ENCODE data around the gene GYS2.
A peak's percentile ranks its signal among the peaks of the same experiment; 100 is the strongest.

GYS2 gene

DNA sequence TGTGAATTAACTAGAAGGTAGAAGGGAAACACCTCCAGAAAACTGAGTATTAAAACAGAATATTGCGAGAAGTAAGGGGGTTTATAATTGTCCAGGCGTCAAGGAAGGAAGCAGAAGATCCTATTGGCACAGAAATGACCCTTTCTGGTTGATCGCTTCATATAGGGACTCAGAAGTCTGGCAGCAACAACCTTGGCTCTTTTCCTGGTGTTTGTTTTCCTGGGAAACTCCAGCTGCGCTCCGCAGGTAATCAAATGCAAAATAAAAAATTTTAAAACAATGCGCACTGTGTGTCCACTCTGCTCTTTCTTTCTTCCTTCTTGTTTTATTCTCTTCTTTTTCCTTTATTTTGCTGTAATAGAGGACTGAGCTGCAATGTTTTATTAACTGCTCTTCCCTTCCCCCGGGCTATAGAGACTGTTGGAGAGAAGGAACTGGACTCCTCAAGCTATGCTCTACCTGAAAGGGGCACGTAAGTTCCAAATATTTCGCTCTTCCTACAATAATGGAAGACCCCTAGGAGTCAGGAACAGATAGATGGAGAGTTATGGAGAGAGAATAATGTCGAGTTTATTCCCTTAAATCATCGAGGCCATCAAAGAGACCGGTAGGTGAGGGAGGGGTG, 77.8 kb downstream of the GYS2 start:
- no peak for DNase-seq (ENCODE audit: extremely low spot score)
- POLR2A ChIA-PET = interaction anchor here (1.5 to 5.9 kb wide), 4 partner anchors 21 to 130 kb away, joined by 3 to 28 read pairs (median 9); partner anchors contain the start of genes GOLT1B, LDHB, PYROXD1 and RECQL
- CTCF ChIA-PET = interaction anchor here (0.6 to 1.1 kb wide), 2 partner anchors 10 to 137 kb away, joined by 3 to 4 read pairs; no protein-coding TSS in a partner anchor
- TF ChIP-seq NFRKB (IDR thresholded peaks at IDR 0.05) (no peak), HDGF (IDR thresholded peaks at IDR 0.05; ENCODE audit: borderline replicate concordance) (no peak), ARNT (IDR thresholded peaks at IDR 0.05) (no peak), L3MBTL2 (conservative IDR thresholded peaks at IDR 0.05) (no peak), BHLHE40 (IDR thresholded peaks at IDR 0.05; ENCODE audit: borderline replicate concordance) (no peak), SP1 (IDR thresholded peaks at IDR 0.05) (no peak), FOXK2 (IDR thresholded peaks at IDR 0.05) (no peak), FOXM1 (IDR thresholded peaks at IDR 0.05; ENCODE audit: borderline replicate concordance) (no peak), CTBP1 (IDR thresholded peaks at IDR 0.05; ENCODE audit: borderline replicate concordance) (no peak), LEF1 (IDR thresholded peaks at IDR 0.05; ENCODE audit: borderline replicate concordance) (no peak)
- TF ChIP-seq, protein P1, sequence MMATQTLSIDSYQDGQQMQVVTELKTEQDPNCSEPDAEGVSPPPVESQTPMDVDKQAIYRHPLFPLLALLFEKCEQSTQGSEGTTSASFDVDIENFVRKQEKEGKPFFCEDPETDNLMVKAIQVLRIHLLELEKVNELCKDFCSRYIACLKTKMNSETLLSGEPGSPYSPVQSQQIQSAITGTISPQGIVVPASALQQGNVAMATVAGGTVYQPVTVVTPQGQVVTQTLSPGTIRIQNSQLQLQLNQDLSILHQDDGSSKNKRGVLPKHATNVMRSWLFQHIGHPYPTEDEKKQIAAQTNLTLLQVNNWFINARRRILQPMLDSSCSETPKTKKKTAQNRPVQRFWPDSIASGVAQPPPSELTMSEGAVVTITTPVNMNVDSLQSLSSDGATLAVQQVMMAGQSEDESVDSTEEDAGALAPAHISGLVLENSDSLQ (IDR thresholded peaks at IDR 0.05) = no peak

DNA sequence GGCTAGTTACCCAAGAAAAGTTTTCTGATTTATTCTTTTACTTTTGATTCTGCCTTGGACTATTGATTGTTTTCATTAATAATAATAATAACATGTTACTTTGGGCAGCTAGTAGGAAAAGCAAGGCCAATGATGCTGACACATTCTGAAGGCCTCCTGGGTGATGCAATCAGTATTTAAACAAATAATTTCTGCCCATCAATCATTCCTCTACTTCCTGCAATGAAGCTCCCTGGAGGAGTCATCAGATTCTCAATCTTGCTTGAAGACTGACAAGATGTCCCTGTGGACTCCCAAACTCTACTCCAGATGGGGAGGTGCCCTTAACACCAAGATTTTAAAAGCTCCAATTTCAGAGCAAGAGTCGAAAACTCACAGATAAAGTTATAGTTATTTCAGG, 78.6 kb downstream of the GYS2 start, which contains the start of gene SPX:
Gene SPX, plus strand, starts transcription at position 244 of the 400 bp plus-strand sequence. CDS start 177 bp downstream, outside the sequence.
- ChIA-PET POLR2A (interaction anchor here (0.8 to 5.9 kb wide), 2 partner anchors 24 to 131 kb away, joined by 4 to 28 read pairs; partner anchors contain the start of genes GOLT1B, LDHB and RECQL), CTCF (no interaction called here)
- DNase-seq (ENCODE audit: extremely low spot score) = no peak
- TF ChIP-seq, protein P1 (IDR thresholded peaks at IDR 0.05) = peak; percentile 64
- no peak for TF ChIP-seq ARNT (IDR thresholded peaks at IDR 0.05)

- DNase-seq (ENCODE audit: extremely low spot score) = no peak
- POLR2A ChIA-PET = no interaction called here
- TF ChIP-seq ELF4 (IDR thresholded peaks at IDR 0.05) (no peak), HDGF (IDR thresholded peaks at IDR 0.05; ENCODE audit: borderline replicate concordance) (no peak)
- CTCF ChIA-PET = no interaction called here
These were observed 81.5 kb downstream of the GYS2 start for GRCh38 chr12:21523148-21523547.

DNA sequence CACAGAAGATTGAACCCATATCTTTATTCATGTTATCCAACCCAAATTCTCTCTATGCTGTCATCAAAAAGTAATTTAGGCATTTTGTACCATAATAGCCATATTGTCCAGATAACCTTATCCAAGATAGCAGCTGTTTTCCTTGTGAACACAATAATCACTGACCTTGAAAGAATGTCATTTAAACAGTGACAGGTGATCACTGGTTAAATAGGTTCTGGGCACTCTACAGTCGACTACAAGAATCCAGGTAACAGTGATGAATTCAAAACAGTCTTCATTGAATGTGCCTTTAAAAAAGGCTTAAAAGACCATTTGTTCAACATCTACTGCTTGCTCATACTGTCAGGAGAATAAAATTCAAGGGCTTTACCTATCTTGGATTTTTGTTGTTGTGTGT, 83.1 kb downstream of the GYS2 start:
- ChIA-PET POLR2A (no interaction called here), CTCF (no interaction called here)
- TF ChIP-seq, protein P1 (IDR thresholded peaks at IDR 0.05) = no peak
- TF ChIP-seq LEF1 (IDR thresholded peaks at IDR 0.05; ENCODE audit: borderline replicate concordance) = no peak
- TF ChIP-seq CTBP1 (IDR thresholded peaks at IDR 0.05; ENCODE audit: borderline replicate concordance) = no peak
- TF ChIP-seq SUZ12 (IDR thresholded peaks at IDR 0.05) = no peak
- no peak for TF ChIP-seq L3MBTL2 (conservative IDR thresholded peaks at IDR 0.05)
- no peak for TF ChIP-seq ARNT (IDR thresholded peaks at IDR 0.05)
- TF ChIP-seq NFRKB (IDR thresholded peaks at IDR 0.05) = no peak
- TF ChIP-seq BHLHE40 (IDR thresholded peaks at IDR 0.05; ENCODE audit: borderline replicate concordance) = no peak
- TF ChIP-seq HDGF (IDR thresholded peaks at IDR 0.05; ENCODE audit: borderline replicate concordance) = no peak
- TF ChIP-seq TARDBP (IDR thresholded peaks at IDR 0.05) = no peak
- no peak for TF ChIP-seq ZNF384 (IDR thresholded peaks at IDR 0.05)
- no peak for TF ChIP-seq SP1 (IDR thresholded peaks at IDR 0.05)
- no peak for TF ChIP-seq FOXA1 (IDR thresholded peaks at IDR 0.05)

DNA sequence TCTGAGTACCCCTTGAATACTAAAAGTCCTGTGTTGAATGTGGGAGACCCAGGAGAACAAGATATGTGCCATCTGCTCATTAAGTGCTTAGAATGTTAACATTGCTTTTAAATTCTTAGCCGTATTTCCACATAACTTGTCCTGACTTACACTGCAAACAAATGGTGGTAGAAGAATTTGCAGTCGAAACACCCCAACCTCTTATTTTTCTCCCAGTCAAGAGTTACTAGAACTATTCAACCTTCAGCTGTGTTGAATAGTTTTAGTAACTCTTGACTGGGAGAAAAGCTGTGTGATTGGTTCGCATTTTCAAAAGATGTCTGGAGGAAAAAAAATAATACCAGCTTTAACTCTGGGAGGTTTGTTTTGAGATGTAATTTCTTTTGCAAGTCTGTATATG, 86.2 kb downstream of the GYS2 start:
- no peak for DNase-seq (ENCODE audit: extremely low spot score)
- POLR2A ChIA-PET = no interaction called here
- TF ChIP-seq HDGF (IDR thresholded peaks at IDR 0.05; ENCODE audit: borderline replicate concordance) (no peak), ARNT (IDR thresholded peaks at IDR 0.05) (no peak), ELF4 (IDR thresholded peaks at IDR 0.05) (no peak), FOXA1 (IDR thresholded peaks at IDR 0.05) (no peak), FOXK2 (IDR thresholded peaks at IDR 0.05) (no peak), SUZ12 (IDR thresholded peaks at IDR 0.05) (no peak), L3MBTL2 (conservative IDR thresholded peaks at IDR 0.05) (no peak)
- TF ChIP-seq, protein P1 (IDR thresholded peaks at IDR 0.05) = no peak
- CTCF ChIA-PET = no interaction called here

More for the DNA sequence above, 83.1 kb downstream of the GYS2 start:
- DNase-seq (ENCODE audit: extremely low spot score) = no peak

DNA sequence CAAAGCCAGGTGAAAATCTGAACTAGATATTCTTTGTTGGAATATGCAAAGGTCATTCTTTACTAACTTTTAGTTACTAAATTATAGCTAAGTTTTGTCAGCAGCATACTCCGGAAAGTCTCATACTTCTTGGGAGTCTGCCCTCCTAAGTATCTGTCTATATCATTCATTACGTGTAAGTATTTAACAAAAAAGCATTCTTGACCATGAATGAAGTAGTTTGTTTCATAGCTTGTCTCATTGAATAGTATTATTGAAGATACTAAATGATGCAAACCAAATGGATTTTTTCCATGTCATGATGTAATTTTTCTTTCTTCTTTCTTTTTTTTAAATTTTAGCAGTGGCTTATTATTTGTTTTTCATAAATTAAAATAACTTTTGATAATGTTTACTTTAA, 88.4 kb downstream of the GYS2 start:
- ChIA-PET POLR2A (interaction anchor here (1.4 kb wide), 1 partner anchor 15 kb away, joined by 5 read pairs; the partner anchor contains the start of genes GOLT1B and RECQL), CTCF (interaction anchor here (0.7 to 1.0 kb wide), 3 partner anchors 11 to 928 kb away, joined by 3 to 4 read pairs (median 3); no protein-coding TSS in a partner anchor)
- DNase-seq (ENCODE audit: extremely low spot score) = no peak
- TF ChIP-seq FOXA1 (IDR thresholded peaks at IDR 0.05) = no peak
- no peak for TF ChIP-seq LEF1 (IDR thresholded peaks at IDR 0.05; ENCODE audit: borderline replicate concordance)
- TF ChIP-seq ZNF384 (IDR thresholded peaks at IDR 0.05) = no peak
- no peak for TF ChIP-seq BHLHE40 (IDR thresholded peaks at IDR 0.05; ENCODE audit: borderline replicate concordance)
- TF ChIP-seq, protein P1 (IDR thresholded peaks at IDR 0.05) = no peak
- TF ChIP-seq ARNT (IDR thresholded peaks at IDR 0.05) = no peak
- no peak for TF ChIP-seq FOXK2 (IDR thresholded peaks at IDR 0.05)

Measured in HEK293T (cell line).